ENCODE results near the gene KCNH6.

KCNH6 gene, protein sequence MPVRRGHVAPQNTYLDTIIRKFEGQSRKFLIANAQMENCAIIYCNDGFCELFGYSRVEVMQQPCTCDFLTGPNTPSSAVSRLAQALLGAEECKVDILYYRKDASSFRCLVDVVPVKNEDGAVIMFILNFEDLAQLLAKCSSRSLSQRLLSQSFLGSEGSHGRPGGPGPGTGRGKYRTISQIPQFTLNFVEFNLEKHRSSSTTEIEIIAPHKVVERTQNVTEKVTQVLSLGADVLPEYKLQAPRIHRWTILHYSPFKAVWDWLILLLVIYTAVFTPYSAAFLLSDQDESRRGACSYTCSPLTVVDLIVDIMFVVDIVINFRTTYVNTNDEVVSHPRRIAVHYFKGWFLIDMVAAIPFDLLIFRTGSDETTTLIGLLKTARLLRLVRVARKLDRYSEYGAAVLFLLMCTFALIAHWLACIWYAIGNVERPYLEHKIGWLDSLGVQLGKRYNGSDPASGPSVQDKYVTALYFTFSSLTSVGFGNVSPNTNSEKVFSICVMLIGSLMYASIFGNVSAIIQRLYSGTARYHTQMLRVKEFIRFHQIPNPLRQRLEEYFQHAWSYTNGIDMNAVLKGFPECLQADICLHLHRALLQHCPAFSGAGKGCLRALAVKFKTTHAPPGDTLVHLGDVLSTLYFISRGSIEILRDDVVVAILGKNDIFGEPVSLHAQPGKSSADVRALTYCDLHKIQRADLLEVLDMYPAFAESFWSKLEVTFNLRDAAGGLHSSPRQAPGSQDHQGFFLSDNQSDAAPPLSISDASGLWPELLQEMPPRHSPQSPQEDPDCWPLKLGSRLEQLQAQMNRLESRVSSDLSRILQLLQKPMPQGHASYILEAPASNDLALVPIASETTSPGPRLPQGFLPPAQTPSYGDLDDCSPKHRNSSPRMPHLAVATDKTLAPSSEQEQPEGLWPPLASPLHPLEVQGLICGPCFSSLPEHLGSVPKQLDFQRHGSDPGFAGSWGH

GRCh38 chr17:63523253-63523855 is at the start of gene KCNH6:
TSS of gene KCNH6 (plus strand) at chr17:63523358. CDS start at chr17:63523414, 56 bp downstream.
- DNase-seq (ENCODE audit: low read depth), result no peak

GRCh38 chr17:63474174-63474573 is 49.0 kb upstream of the KCNH6 start:
- no peak for DNase-seq (ENCODE audit: low read depth)

DNA sequence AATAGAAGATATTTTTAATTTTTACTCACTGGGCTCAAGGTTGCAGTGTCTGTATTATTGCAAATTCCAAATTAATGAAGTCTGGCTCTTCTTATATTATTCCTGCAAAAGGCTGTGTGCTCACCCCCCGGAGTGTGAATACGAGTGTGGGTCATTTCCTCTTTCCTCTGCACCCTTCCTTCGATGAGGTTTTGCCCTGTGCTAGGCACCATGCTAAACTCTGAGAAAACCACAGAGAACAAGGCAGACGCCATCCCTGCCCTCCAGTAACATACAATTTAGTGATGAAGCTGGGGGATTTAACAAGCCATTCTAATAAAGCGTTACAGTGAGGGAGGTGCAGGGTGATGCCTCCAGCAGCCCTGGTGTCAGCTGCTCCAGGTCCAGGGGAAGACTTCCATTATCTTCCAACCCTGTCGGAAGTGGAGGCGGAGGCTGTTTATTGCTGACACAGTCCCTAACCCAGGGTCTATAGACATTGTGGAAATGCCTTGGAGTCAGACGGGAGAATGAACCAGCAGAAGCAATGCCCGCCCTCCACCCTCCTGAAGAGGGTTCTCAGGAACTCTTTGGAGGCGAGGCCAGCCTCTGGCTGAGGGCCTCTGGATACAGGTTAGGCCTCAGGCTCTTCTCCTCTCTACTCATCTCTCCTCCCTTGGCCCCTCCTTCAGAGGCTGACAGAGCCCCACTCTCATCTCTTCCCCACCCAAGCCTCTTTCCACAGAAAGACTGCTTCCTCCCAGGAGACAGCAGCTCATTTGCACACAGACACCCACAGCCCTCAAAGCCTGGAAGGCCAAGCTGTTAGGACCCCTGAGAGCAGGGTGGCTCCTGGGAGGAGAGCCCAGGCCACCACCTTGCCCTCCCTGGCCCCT is 48.3 kb upstream of the KCNH6 start:
- DNase-seq (ENCODE audit: low read depth), result no peak

GRCh38 chr17:63475491-63476412 is 47.4 kb upstream of the KCNH6 start:
- DNase-seq (ENCODE audit: low read depth), result no peak

GRCh38 chr17:63476459-63476853 is 46.7 kb upstream of the KCNH6 start:
- no peak for DNase-seq (ENCODE audit: low read depth)

GRCh38 chr17:63476854-63477479 is 46.2 kb upstream of the KCNH6 start, which contains the start of gene ACE:
TSS of gene ACE (plus strand) at chr17:63477061. CDS start at chr17:63477095, 34 bp downstream.
- DNase-seq (ENCODE audit: low read depth), result no peak

- DNase-seq (ENCODE audit: low read depth), result no peak
These were observed 45.4 kb upstream of the KCNH6 start for GRCh38 chr17:63477480-63478440.

- peak; percentile 82 for DNase-seq (ENCODE audit: low read depth)
These were observed 44.2 kb upstream of the KCNH6 start for GRCh38 chr17:63478814-63479494.

GRCh38 chr17:63479495-63480184 is 43.5 kb upstream of the KCNH6 start:
- DNase-seq (ENCODE audit: low read depth), result no peak

DNA sequence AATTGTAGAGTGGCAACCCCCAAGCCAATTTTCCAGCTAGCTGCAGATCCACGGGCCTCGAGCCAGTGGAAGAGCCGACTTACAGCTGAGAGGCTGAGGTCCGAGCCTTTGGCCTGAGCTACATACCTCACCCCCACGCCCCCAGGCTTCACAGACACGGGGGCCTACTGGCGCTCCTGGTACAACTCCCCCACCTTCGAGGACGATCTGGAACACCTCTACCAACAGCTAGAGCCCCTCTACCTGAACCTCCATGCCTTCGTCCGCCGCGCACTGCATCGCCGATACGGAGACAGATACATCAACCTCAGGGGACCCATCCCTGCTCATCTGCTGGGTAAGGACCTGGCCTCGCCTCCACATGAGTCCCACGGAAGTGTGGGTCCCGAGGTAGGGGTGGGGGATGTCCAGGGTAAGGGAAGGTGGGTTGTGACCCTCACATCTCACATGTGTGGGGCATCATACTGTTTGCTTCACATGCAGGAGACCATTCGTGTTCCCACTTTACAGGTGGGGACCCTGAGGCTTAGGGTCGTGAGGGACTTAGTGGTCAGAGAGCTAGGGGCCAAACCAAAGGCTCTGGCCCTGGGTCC is 42.9 kb upstream of the KCNH6 start:
- DNase-seq (ENCODE audit: low read depth), result no peak

DNA sequence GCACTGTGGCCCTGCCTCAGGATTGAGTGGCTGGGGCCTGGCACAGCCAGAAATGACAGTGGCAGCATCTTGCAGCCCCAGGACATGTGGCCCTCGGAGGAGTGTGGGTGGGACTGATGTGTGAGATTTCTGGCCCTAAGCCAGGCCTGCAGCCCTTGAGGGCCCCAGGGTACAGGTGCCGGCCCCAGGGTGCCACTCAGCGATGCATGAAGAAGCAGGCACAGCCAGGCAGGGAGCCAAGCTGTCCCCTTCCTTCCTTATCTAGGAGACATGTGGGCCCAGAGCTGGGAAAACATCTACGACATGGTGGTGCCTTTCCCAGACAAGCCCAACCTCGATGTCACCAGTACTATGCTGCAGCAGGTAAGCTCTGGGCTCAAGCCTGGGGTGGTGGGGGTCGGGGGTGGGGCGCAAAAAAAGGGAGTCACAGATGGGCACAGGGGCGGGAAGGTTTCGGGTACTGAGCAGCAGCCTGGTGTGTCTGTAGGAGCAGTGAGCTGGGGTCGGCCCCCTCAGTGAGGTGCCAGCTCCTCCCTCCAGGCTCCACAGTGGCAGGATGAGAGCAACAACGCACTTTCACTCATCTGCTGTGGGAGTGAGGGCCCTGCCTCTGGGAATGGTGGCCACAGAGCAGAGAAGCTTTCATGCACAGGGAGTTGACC is 42.2 kb upstream of the KCNH6 start:
- DNase-seq (ENCODE audit: low read depth), result no peak

GRCh38 chr17:63481488-63481870 is 41.7 kb upstream of the KCNH6 start:
- no peak for DNase-seq (ENCODE audit: low read depth)

DNA sequence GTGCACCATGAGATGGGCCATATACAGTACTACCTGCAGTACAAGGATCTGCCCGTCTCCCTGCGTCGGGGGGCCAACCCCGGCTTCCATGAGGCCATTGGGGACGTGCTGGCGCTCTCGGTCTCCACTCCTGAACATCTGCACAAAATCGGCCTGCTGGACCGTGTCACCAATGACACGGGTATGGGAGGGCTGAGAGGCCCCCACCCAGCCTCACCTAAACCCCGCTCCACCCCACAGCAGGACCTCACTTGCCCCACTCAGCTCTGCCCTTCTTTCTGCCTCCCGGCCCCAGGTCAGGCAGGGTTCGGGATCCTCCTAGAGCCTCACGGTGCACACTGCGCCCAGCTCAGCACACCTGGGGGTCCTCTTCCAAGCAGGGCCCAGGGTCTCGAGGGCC is 40.6 kb upstream of the KCNH6 start:
- DNase-seq (ENCODE audit: low read depth), result no peak

GRCh38 chr17:63483038-63483437 is 40.1 kb upstream of the KCNH6 start:
- no peak for DNase-seq (ENCODE audit: low read depth)

DNA sequence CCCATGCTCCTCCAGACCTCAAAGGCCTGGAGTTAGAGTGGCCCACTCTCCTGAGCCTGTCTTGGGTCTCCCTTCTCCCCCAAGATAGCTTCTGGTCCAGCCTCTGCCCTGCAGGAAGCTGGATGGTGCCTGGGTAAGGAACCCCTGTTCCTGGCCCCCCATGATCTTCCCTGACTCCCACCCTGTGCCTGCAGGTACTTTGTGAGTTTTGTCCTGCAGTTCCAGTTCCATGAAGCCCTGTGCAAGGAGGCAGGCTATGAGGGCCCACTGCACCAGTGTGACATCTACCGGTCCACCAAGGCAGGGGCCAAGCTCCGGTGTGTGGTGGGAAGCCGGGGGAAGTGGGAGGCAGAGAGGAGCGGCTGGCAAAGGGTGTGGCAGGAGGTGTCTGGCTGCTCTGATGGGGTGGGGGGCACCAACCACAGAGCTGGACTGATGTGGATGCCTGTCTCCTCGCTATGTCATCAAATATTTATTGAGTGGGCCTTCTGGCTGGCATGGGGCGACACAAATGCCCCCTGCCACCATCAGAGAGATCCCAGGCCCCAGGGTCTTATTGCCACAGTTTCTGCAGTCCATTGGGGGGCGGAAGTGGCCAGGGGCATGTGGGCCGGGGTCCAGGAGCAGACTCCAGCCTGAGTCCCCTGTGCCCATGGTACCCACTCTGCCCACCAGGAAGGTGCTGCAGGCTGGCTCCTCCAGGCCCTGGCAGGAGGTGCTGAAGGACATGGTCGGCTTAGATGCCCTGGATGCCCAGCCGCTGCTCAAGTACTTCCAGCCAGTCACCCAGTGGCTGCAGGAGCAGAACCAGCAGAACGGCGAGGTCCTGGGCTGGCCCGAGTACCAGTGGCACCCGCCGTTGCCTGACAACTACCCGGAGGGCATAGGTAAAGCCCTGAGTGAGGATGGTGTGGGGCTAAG is 39.2 kb upstream of the KCNH6 start:
- no peak for DNase-seq (ENCODE audit: low read depth)
